HepG2 (cell line): ENCODE results near the gene SAMM50. TPM values are rescaled to one million over a fixed set of nuclear protein-coding genes. Genes with fewer than 3 reads are reported as not detected.

Experiments
- ARNT2 ChIP-seq: sonication (generic); formaldehyde crosslinking; IDR thresholded peaks from 2 replicates; pipeline ENCODE4 v1.8.0; 2022; ENCODE audit warnings: mild to moderate bottlenecking, low read depth, missing genetic modification reagents, moderate library complexity
- CENPX ChIP-seq: sonication (generic); formaldehyde crosslinking; IDR thresholded peaks from 2 replicates; pipeline ENCODE4 v1.9.0; 2021; ENCODE audit warnings: mild to moderate bottlenecking, missing genetic modification reagents, moderate library complexity
- FIP1L1 ChIP-seq: fragments of 200-400 bp; formaldehyde crosslinking; IDR thresholded peaks from 2 replicates; pipeline ENCODE4 v1.6.1; 2018; ENCODE audit warnings: low read depth, mild to moderate bottlenecking, low read length, moderate library complexity, borderline replicate concordance; ENCODE audit not compliant: insufficient read depth
- HNF4A ChIP-seq: sonication (generic); formaldehyde crosslinking; IDR thresholded peaks from 2 replicates; pipeline ENCODE4 v1.4.0; 2020; ENCODE audit warnings: missing genetic modification reagents
- MEIS2 ChIP-seq: sonication (generic); formaldehyde crosslinking; IDR thresholded peaks from 2 replicates; pipeline ENCODE4 v1.9.0; 2021; ENCODE audit warnings: mild to moderate bottlenecking, missing genetic modification reagents
- MXI1 ChIP-seq: IDR thresholded peaks from 3 replicates; pipeline ENCODE4 v1.6.1; 2012; ENCODE audit warnings: low read depth, low read length, inconsistent platforms, borderline replicate concordance
- NR2C2 ChIP-seq: sonication (generic); formaldehyde crosslinking; IDR thresholded peaks from 2 replicates; pipeline ENCODE4 v1.4.0; 2020; ENCODE audit warnings: missing genetic modification reagents, mild to moderate bottlenecking, moderate library complexity, borderline replicate concordance
- PHB2 ChIP-seq: fragments of 450-650 bp; IDR thresholded peaks from 2 replicates; pipeline ENCODE4 v1.6.1; 2018; ENCODE audit not compliant: partially characterized antibody
- REL ChIP-seq: sonication (generic); formaldehyde crosslinking; conservative IDR thresholded peaks from 2 replicates; pipeline ENCODE4 v1.8.0; 2022; ENCODE audit warnings: mild to moderate bottlenecking, missing genetic modification reagents, moderate library complexity
- RFX5 ChIP-seq: IDR thresholded peaks from 2 replicates; pipeline ENCODE4 v1.6.1; 2011; ENCODE audit warnings: low read depth, low read length, improper control_type of control experiment
- RFXAP ChIP-seq: sonication (generic); formaldehyde crosslinking; IDR thresholded peaks from 2 replicates; pipeline ENCODE4 v1.4.0; 2020; ENCODE audit warnings: missing genetic modification reagents, borderline replicate concordance
- TAF1 ChIP-seq: sonication (generic); formaldehyde crosslinking; IDR thresholded peaks from 2 replicates; pipeline ENCODE4 v1.4.0; 2020; ENCODE audit warnings: missing genetic modification reagents
- TRIM24 ChIP-seq: sonication (generic); formaldehyde crosslinking; IDR thresholded peaks from 2 replicates; pipeline ENCODE4 v1.8.0; 2022; ENCODE audit warnings: mild to moderate bottlenecking, missing genetic modification reagents
- ZC3H13 ChIP-seq: sonication (generic); formaldehyde crosslinking; IDR thresholded peaks from 2 replicates; pipeline ENCODE4 v1.8.1; 2023; ENCODE audit warnings: mild to moderate bottlenecking, missing genetic modification reagents, moderate library complexity
- ZNF121 ChIP-seq: sonication (generic); formaldehyde crosslinking; IDR thresholded peaks from 2 replicates; pipeline ENCODE4 v1.5.0; 2020; ENCODE audit warnings: mild to moderate bottlenecking, missing genetic modification reagents
- ZNF235 ChIP-seq: sonication (generic); formaldehyde crosslinking; IDR thresholded peaks from 2 replicates; pipeline ENCODE4 v1.8.1; 2023; ENCODE audit warnings: mild to moderate bottlenecking, missing genetic modification reagents, borderline replicate concordance
- ZNF350 ChIP-seq: sonication (generic); formaldehyde crosslinking; IDR thresholded peaks from 2 replicates; pipeline ENCODE4 v1.4.0; 2020; ENCODE audit warnings: mild to moderate bottlenecking, low read depth, missing genetic modification reagents, borderline replicate concordance
- ZNF879 ChIP-seq: sonication (generic); formaldehyde crosslinking; IDR thresholded peaks from 2 replicates; pipeline ENCODE4 v1.8.1; 2023; ENCODE audit warnings: missing genetic modification reagents
- ZSCAN12 ChIP-seq: sonication (generic); formaldehyde crosslinking; IDR thresholded peaks from 2 replicates; pipeline ENCODE4 v1.9.0; 2021; ENCODE audit warnings: mild to moderate bottlenecking, missing genetic modification reagents
- polyA plus RNA-seq, 8 experiments: library from polyadenylated mRNA; depleted of rRNA in 3 of 8; stranded (reverse) in 7 of 8; unstranded in 1 of 8; fragments of >200 nt; fragmentation: Illumina TruSeq in 4 of 8; extraction: Trizol in 4 of 8; gene quantifications; 2 replicates each; pipeline versions ENCODE4 v1.2.1 to v1.2.3, GENCODE V29; 2011 to 2016; ENCODE audit warnings: low read depth in 4 of 8, missing spikeins in 1 of 8, mixed read lengths in 1 of 8; ENCODE audit not compliant: insufficient read depth in 1 of 8
- total RNA-seq, 5 experiments: library from RNA; depleted of rRNA; stranded (reverse); fragments of >200 nt; fragmentation: Illumina TruSeq; extraction: Trizol; gene quantifications; 2 replicates each; pipeline ENCODE4 v1.2.3, GENCODE V29; 2016; ENCODE audit warnings: low read depth in 1 of 5
- TF ChIP-seq, protein P1 (sequence below): IDR thresholded peaks from 2 replicates; pipeline ENCODE4 v1.6.1; 2016; ENCODE audit warnings: low read depth, missing genetic modification reagents, missing compliant biosample characterization
- TF ChIP-seq, protein P2 (sequence below): sonication (generic); formaldehyde crosslinking; IDR thresholded peaks from 2 replicates; pipeline ENCODE4 v1.4.0; 2020; ENCODE audit warnings: mild to moderate bottlenecking, missing genetic modification reagents
- TF ChIP-seq, protein P3 (sequence below): sonication (generic); formaldehyde crosslinking; IDR thresholded peaks from 2 replicates; pipeline ENCODE4 v1.4.0; 2020; ENCODE audit warnings: low read depth, mild to moderate bottlenecking, missing genetic modification reagents

The SAMM50 gene
- total and polyA plus RNA-seq, 2 of the 13 experiments (the other 11 are each of a cell fraction or from before 2014, with no cell fraction given), result 34.7 to 63.4 TPM

DNA sequence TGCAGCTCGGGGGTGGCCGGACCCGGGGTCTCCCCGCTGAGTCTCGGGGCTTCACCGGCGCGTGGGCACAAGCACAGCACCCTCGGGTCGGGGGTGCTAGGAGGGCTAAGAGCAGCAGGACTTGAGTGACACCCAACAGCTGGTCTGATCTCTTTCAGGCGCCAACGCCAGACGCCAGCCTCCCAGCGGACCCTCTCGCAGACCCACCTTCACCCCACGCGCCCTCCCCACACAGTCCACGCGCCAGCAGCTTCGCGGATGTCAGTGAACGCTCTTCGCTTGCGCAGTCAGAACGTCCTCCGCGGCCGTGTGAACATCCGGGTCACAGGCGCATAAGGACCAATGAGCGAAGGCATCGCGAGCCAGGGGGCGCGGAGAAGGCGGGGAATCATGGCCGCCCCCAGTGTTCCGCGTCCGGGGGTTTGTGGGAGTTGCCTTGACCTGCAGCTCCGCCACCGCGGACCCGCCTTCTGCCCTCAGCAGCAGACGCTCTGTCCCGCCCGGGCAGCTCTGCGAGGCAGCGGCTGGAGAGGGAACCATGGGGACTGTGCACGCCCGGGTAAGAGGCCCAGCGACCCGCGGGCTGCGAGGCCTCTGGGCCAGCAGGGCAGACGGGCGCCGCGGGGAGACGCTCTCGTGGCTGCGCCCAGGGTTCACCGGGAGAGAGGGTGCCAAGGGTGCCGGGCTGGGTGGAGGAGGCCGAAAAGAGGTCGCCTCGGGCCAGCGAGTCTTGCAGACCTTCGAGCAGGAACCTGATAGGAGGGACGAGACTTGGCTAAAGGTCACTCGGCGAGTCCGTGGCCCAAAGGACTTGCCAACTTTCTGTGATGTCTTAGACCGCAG is at the start of gene SAMM50 (continued):
- no peak; the same call in 1 of the 2 replicates for TF ChIP-seq HNF4A (CRISPR knock-in tag)
- peak; percentile 79; the same call in 1 of the 2 replicates for TF ChIP-seq ARNT2
- TF ChIP-seq RFXAP (CRISPR knock-in tag), result peak; percentile 37; the same call in 1 of the 2 replicates
- TF ChIP-seq NR2C2 (CRISPR knock-in tag), result peak; percentile 100
- no peak for TF ChIP-seq ZSCAN12
- TF ChIP-seq RFX5, result no peak
- peak; percentile 88 for TF ChIP-seq ZNF350
- TF ChIP-seq ZNF121 (CRISPR knock-in tag), result no peak
- TF ChIP-seq CENPX, result no peak
- peak; percentile 74; the same call in 1 of the 2 replicates for TF ChIP-seq FIP1L1
- peak; percentile 79; the same call in 1 of the 2 replicates for TF ChIP-seq TAF1 (CRISPR knock-in tag)
- TF ChIP-seq MEIS2, result no peak; the same call in 1 of the 2 replicates
- TF ChIP-seq ZC3H13 (CRISPR knock-in tag), result peak; percentile 95
- peak; percentile 71; the same call in 1 of the 2 replicates for TF ChIP-seq REL (CRISPR knock-in tag)
- no peak for TF ChIP-seq PHB2
- TF ChIP-seq TRIM24, result no peak
- TF ChIP-seq, protein P1, sequence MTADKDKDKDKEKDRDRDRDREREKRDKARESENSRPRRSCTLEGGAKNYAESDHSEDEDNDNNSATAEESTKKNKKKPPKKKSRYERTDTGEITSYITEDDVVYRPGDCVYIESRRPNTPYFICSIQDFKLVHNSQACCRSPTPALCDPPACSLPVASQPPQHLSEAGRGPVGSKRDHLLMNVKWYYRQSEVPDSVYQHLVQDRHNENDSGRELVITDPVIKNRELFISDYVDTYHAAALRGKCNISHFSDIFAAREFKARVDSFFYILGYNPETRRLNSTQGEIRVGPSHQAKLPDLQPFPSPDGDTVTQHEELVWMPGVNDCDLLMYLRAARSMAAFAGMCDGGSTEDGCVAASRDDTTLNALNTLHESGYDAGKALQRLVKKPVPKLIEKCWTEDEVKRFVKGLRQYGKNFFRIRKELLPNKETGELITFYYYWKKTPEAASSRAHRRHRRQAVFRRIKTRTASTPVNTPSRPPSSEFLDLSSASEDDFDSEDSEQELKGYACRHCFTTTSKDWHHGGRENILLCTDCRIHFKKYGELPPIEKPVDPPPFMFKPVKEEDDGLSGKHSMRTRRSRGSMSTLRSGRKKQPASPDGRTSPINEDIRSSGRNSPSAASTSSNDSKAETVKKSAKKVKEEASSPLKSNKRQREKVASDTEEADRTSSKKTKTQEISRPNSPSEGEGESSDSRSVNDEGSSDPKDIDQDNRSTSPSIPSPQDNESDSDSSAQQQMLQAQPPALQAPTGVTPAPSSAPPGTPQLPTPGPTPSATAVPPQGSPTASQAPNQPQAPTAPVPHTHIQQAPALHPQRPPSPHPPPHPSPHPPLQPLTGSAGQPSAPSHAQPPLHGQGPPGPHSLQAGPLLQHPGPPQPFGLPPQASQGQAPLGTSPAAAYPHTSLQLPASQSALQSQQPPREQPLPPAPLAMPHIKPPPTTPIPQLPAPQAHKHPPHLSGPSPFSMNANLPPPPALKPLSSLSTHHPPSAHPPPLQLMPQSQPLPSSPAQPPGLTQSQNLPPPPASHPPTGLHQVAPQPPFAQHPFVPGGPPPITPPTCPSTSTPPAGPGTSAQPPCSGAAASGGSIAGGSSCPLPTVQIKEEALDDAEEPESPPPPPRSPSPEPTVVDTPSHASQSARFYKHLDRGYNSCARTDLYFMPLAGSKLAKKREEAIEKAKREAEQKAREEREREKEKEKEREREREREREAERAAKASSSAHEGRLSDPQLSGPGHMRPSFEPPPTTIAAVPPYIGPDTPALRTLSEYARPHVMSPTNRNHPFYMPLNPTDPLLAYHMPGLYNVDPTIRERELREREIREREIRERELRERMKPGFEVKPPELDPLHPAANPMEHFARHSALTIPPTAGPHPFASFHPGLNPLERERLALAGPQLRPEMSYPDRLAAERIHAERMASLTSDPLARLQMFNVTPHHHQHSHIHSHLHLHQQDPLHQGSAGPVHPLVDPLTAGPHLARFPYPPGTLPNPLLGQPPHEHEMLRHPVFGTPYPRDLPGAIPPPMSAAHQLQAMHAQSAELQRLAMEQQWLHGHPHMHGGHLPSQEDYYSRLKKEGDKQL (CRISPR knock-in tag), result no peak
- peak; percentile 65; the same call in 1 of the 2 replicates for TF ChIP-seq ZNF235 (CRISPR knock-in tag)
- TF ChIP-seq, protein P2, sequence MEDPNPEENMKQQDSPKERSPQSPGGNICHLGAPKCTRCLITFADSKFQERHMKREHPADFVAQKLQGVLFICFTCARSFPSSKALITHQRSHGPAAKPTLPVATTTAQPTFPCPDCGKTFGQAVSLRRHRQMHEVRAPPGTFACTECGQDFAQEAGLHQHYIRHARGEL (CRISPR knock-in tag), result no peak
- peak; percentile 43; the same call in 1 of the 2 replicates for TF ChIP-seq ZNF879
- TF ChIP-seq, protein P3, sequence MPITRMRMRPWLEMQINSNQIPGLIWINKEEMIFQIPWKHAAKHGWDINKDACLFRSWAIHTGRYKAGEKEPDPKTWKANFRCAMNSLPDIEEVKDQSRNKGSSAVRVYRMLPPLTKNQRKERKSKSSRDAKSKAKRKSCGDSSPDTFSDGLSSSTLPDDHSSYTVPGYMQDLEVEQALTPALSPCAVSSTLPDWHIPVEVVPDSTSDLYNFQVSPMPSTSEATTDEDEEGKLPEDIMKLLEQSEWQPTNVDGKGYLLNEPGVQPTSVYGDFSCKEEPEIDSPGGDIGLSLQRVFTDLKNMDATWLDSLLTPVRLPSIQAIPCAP (CRISPR knock-in tag), result no peak
- TF ChIP-seq MXI1, result peak; percentile 53; the same call in 1 of the 3 replicates
